ENCODE results near the gene DPPA5. TPM values are rescaled to one million over a fixed set of nuclear protein-coding genes. Genes with fewer than 3 reads are reported as not detected.

The DPPA5 gene
- polyA plus RNA-seq (not detected in 2 replicates), polyA minus RNA-seq (not detected in 2 replicates)

- H3K27ac ChIP-seq (ENCODE audit: low read length) = no peak within 1 kb of the TSS
- no peaks in the 10 kb centered on the region for H3F3A ChIP-seq (ENCODE audit: insufficient read depth, low read length, poor library complexity, severe bottlenecking)
- H3K27me3 ChIP-seq (ENCODE audit: insufficient read depth, low read depth, low read length) = no peaks in the 10 kb centered on the region
- H3K4me2 ChIP-seq (ENCODE audit: low read length) = no peak within 1 kb of the TSS
- TF ChIP-seq POLR2AphosphoS5 (IDR thresholded peaks at IDR 0.05) (no peak), MXI1 (conservative IDR thresholded peaks at IDR 0.05; ENCODE audit: poor library complexity, severe bottlenecking) (no peak), REST (IDR thresholded peaks at IDR 0.05; ENCODE audit: borderline replicate concordance) (no peak)
- no peaks in the 10 kb centered on the region for H3K9me3 ChIP-seq (ENCODE audit: low read length)
- no peak within 1 kb of the TSS for H3K4me3 ChIP-seq (ENCODE audit: low read length)
- H4K20me1 ChIP-seq (ENCODE audit: insufficient read depth) = no peaks in the 10 kb centered on the region
- no peaks in the 10 kb centered on the region for H3K79me2 ChIP-seq (replicated peaks; ENCODE audit: insufficient read depth, low read length)
- H2AFZ ChIP-seq (ENCODE audit: low read depth, low read length) = no peak within 1 kb of the TSS
- no peak within 1 kb of the TSS for H3K9ac ChIP-seq (ENCODE audit: low read length)
- no peaks in the 10 kb centered on the region for H3K9me2 ChIP-seq (ENCODE audit: insufficient read depth, low read length)
- no peaks in the 10 kb centered on the region for H3K36me3 ChIP-seq (ENCODE audit: insufficient read depth, low read length)
Observed at GRCh38 chr6:73353636-73354593, at the start of gene DPPA5. DPPA5 (minus strand) TSS chr6:73354276; CDS start chr6:73354225, 51 bp downstream.

GRCh38 chr6:73400656-73401055 is 46.6 kb upstream of the DPPA5 start:
- Histone ChIP-seq H3K9ac (ENCODE audit: low read length) (no peak overlapping the region), H3K79me2 (replicated peaks; ENCODE audit: insufficient read depth, low read length) (no peaks in the 10 kb centered on the region), H3K4me3 (ENCODE audit: low read length) (no peak overlapping the region), H3F3A (ENCODE audit: insufficient read depth, low read length, poor library complexity, severe bottlenecking) (no peaks in the 10 kb centered on the region), H3K9me2 (ENCODE audit: insufficient read depth, low read length) (no peaks in the 10 kb centered on the region), H3K27me3 (ENCODE audit: insufficient read depth, low read depth, low read length) (no peaks in the 10 kb centered on the region), H3K4me2 (ENCODE audit: low read length) (no peak overlapping the region), H3K36me3 (ENCODE audit: insufficient read depth, low read length) (no peaks in the 10 kb centered on the region), H2AFZ (ENCODE audit: low read depth, low read length) (no peak overlapping the region), H3K27ac (ENCODE audit: low read length) (no peak overlapping the region), H4K20me1 (ENCODE audit: insufficient read depth) (no peaks in the 10 kb centered on the region), H3K9me3 (ENCODE audit: low read length) (no peaks in the 10 kb centered on the region)
- TF ChIP-seq SMC3 (conservative IDR thresholded peaks at IDR 0.05; ENCODE audit: poor library complexity) (no peak), EZH2 (IDR thresholded peaks at IDR 0.05; ENCODE audit: borderline replicate concordance, insufficient read depth, low read length, poor library complexity, severe bottlenecking) (no peak), MXI1 (conservative IDR thresholded peaks at IDR 0.05; ENCODE audit: poor library complexity, severe bottlenecking) (no peak)

GRCh38 chr6:73395875-73396274 is 41.8 kb upstream of the DPPA5 start:
- H3K9me2 ChIP-seq (ENCODE audit: insufficient read depth, low read length) = no peaks in the 10 kb centered on the region
- H2AFZ ChIP-seq (ENCODE audit: low read depth, low read length) = no peak overlapping the region
- H3K9ac ChIP-seq (ENCODE audit: low read length) = no peak overlapping the region
- H3K9me3 ChIP-seq (ENCODE audit: low read length) = no peaks in the 10 kb centered on the region
- H3K27me3 ChIP-seq (ENCODE audit: insufficient read depth, low read depth, low read length) = no peaks in the 10 kb centered on the region
- H3F3A ChIP-seq (ENCODE audit: insufficient read depth, low read length, poor library complexity, severe bottlenecking) = no peaks in the 10 kb centered on the region
- H3K27ac ChIP-seq (ENCODE audit: low read length) = no peak overlapping the region
- no peak for TF ChIP-seq EP300 (conservative IDR thresholded peaks at IDR 0.05; ENCODE audit: poor library complexity, severe bottlenecking)
- TF ChIP-seq CTCF (IDR thresholded peaks at IDR 0.05; ENCODE audit: poor library complexity, severe bottlenecking) = no peak
- TF ChIP-seq MXI1 (conservative IDR thresholded peaks at IDR 0.05; ENCODE audit: poor library complexity, severe bottlenecking) = no peak
- TF ChIP-seq SMC3 (conservative IDR thresholded peaks at IDR 0.05; ENCODE audit: poor library complexity) = no peak
- no peak for TF ChIP-seq TAF1 (IDR thresholded peaks at IDR 0.05; ENCODE audit: low read depth)
- TF ChIP-seq POLR2AphosphoS5 (IDR thresholded peaks at IDR 0.05) = no peak
- TF ChIP-seq RAD21 (conservative IDR thresholded peaks at IDR 0.05) = no peak
- TF ChIP-seq REST (IDR thresholded peaks at IDR 0.05; ENCODE audit: borderline replicate concordance) = no peak
- no peaks in the 10 kb centered on the region for H3K79me2 ChIP-seq (replicated peaks; ENCODE audit: insufficient read depth, low read length)
- no peaks in the 10 kb centered on the region for H4K20me1 ChIP-seq (ENCODE audit: insufficient read depth)
- no peak overlapping the region for H3K4me3 ChIP-seq (ENCODE audit: low read length)
- no peak overlapping the region for H3K4me2 ChIP-seq (ENCODE audit: low read length)
- no peaks in the 10 kb centered on the region for H3K36me3 ChIP-seq (ENCODE audit: insufficient read depth, low read length)
